OCI-LY1 (cell line): ENCODE results near the gene INPP4A.

ENCODE experiments used
- H2AFZ ChIP-seq: fragments of 200-600 bp; sonication (generic), shearing (Covaris generic); 2 replicates; pipeline ENCODE4 v1.6.0; 2014; ENCODE audit warnings: antibody characterized with exemption, mild to moderate bottlenecking, low read length
- H3F3A ChIP-seq: fragments of 200-600 bp; sonication (generic), shearing (Covaris generic); 2 replicates; pipeline ENCODE4 v1.6.0; 2014; ENCODE audit warnings: mild to moderate bottlenecking, antibody characterized with exemption, low read length, moderate library complexity; ENCODE audit not compliant: insufficient read depth
- H3K27ac ChIP-seq: fragments of 200-600 bp; sonication (generic); 2 replicates; pipeline ENCODE4 v1.5.1; 2014; ENCODE audit warnings: low read length, mixed run types, mild to moderate bottlenecking, low read depth; ENCODE audit not compliant: poor library complexity, severe bottlenecking
- H3K27me3 ChIP-seq: fragments of 200-600 bp; sonication (generic); 2 replicates; pipeline ENCODE4 v1.6.0; 2014; ENCODE audit warnings: antibody characterized with exemption, mild to moderate bottlenecking, low read length, moderate library complexity; ENCODE audit not compliant: insufficient read depth
- H3K36me3 ChIP-seq: fragments of 200-600 bp; sonication (generic); 2 replicates; pipeline ENCODE4 v1.6.1; 2014; ENCODE audit warnings: mild to moderate bottlenecking, antibody characterized with exemption, low read length, moderate library complexity, mixed read lengths; ENCODE audit not compliant: insufficient read depth
- H3K4me1 ChIP-seq: fragments of 200-600 bp; sonication (generic); 2 replicates; pipeline ENCODE4 v1.5.1; 2014; ENCODE audit warnings: mild to moderate bottlenecking, low read length, moderate library complexity; ENCODE audit not compliant: insufficient read depth, severe bottlenecking
- H3K4me2 ChIP-seq: fragments of 200-600 bp; sonication (generic), shearing (Covaris generic); 2 replicates; pipeline ENCODE4 v1.6.1; 2014; ENCODE audit warnings: low read length
- H3K4me3 ChIP-seq: fragments of 200-600 bp; sonication (generic); 2 replicates; pipeline ENCODE4 v1.5.1; 2014; ENCODE audit warnings: low read length, low read depth, mild to moderate bottlenecking, mixed read lengths; ENCODE audit not compliant: poor library complexity, severe bottlenecking
- H3K79me2 ChIP-seq: fragments of 200-600 bp; shearing (Covaris generic); 2 replicates; pipeline ENCODE4 v1.6.1; 2016; ENCODE audit warnings: mixed run types, low read length, mixed read lengths; ENCODE audit not compliant: insufficient read depth
- H3K9ac ChIP-seq: fragments of 200-600 bp; sonication (generic), shearing (Covaris generic); 2 replicates; pipeline ENCODE4 v1.6.1; 2014; ENCODE audit warnings: mild to moderate bottlenecking, low read length, mixed read lengths
- H3K9me2 ChIP-seq: fragments of 200-600 bp; sonication (generic), shearing (Covaris generic); 2 replicates; pipeline ENCODE4 v1.6.1; 2014; ENCODE audit warnings: low read depth, mild to moderate bottlenecking, low read length, mixed read lengths
- H3K9me3 ChIP-seq: fragments of 200-600 bp; shearing (Covaris generic); 2 replicates; pipeline ENCODE4 v1.6.1; 2014; ENCODE audit warnings: low read length, mixed read lengths
- H4K20me1 ChIP-seq: fragments of 200-600 bp; sonication (generic), shearing (Covaris generic); 2 replicates; pipeline ENCODE4 v1.6.0; 2016; ENCODE audit warnings: mild to moderate bottlenecking, low read length; ENCODE audit not compliant: insufficient read depth
- EZH2 ChIP-seq: fragments of 200-600 bp; sonication (generic), shearing (Covaris generic); IDR thresholded peaks from 2 replicates; pipeline ENCODE4 v1.8.0; 2017; ENCODE audit warnings: borderline replicate concordance, mixed run types, mild to moderate bottlenecking, antibody characterized with exemption, low read length, moderate library complexity, mixed read lengths
- TF ChIP-seq, protein P1 (sequence below): fragments of 200-600 bp; sonication (generic), shearing (Covaris generic); IDR thresholded peaks from 2 replicates; pipeline ENCODE4 v1.5.1; 2017; ENCODE audit warnings: mild to moderate bottlenecking, antibody characterized with exemption, low read length, moderate library complexity, mixed read lengths

The INPP4A gene

DNA sequence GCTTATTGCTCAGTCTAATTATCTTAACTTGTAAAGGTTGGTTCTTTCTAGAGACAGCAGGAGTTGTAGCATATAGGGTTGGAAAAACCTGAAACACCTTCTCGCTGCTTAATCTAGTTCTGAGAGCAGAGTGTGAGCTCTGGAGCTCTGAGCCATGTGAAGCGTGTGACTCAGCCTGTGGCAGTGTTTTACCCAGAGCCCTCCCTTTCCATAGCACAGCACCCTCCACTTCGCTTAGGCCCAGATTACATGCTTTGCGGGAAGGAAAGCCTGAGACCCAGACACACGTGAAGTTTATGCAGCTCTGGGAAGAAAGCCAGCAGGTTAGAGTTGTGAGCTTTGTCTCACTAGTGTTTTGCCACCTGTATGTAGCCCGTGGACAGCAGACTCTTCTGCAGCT is 74.5 kb downstream of the INPP4A start:
- no peak overlapping the region for H3K4me3 ChIP-seq
- TF ChIP-seq, protein P1, sequence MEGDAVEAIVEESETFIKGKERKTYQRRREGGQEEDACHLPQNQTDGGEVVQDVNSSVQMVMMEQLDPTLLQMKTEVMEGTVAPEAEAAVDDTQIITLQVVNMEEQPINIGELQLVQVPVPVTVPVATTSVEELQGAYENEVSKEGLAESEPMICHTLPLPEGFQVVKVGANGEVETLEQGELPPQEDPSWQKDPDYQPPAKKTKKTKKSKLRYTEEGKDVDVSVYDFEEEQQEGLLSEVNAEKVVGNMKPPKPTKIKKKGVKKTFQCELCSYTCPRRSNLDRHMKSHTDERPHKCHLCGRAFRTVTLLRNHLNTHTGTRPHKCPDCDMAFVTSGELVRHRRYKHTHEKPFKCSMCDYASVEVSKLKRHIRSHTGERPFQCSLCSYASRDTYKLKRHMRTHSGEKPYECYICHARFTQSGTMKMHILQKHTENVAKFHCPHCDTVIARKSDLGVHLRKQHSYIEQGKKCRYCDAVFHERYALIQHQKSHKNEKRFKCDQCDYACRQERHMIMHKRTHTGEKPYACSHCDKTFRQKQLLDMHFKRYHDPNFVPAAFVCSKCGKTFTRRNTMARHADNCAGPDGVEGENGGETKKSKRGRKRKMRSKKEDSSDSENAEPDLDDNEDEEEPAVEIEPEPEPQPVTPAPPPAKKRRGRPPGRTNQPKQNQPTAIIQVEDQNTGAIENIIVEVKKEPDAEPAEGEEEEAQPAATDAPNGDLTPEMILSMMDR = no peak
- TF ChIP-seq EZH2 = no peak
- H3K4me1 ChIP-seq = no peaks in the 10 kb centered on the region
- no peaks in the 10 kb centered on the region for H3F3A ChIP-seq
- H3K27ac ChIP-seq = no peak overlapping the region
- no peaks in the 10 kb centered on the region for H3K9me2 ChIP-seq
- no peak overlapping the region for H3K4me2 ChIP-seq
- H2AFZ ChIP-seq = no peak overlapping the region
- H3K79me2 ChIP-seq = no peaks in the 10 kb centered on the region
- H3K9ac ChIP-seq = no peak overlapping the region
- H3K9me3 ChIP-seq = no peaks in the 10 kb centered on the region
- H4K20me1 ChIP-seq = no peaks in the 10 kb centered on the region
- H3K36me3 ChIP-seq = no peaks in the 10 kb centered on the region
- H3K27me3 ChIP-seq = no peaks in the 10 kb centered on the region

DNA sequence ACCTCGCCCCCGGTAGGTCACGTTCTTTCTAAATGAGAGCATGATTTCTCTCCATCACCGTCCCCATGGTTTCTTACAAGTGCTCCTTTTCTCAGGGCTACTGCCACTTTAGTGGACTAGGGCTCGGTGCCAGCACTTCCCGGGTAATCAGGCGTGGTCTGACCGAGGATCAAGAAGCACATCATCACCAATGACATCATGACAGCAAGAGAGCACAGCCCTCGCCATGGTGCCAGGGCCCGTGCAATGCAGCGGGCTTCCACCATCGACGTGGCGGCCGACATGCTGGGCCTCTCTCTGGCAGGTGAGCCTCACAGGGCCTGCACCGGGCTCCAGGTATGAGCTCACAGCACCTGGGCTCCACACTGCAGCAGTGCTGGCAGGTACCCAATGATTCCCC is 75.2 kb downstream of the INPP4A start:
- no peaks in the 10 kb centered on the region for H3K9me2 ChIP-seq
- no peaks in the 10 kb centered on the region for H3K27me3 ChIP-seq
- no peaks in the 10 kb centered on the region for H3K79me2 ChIP-seq
- no peak overlapping the region for H3K4me2 ChIP-seq
- H3K9ac ChIP-seq = no peak overlapping the region
- H3K4me1 ChIP-seq = no peaks in the 10 kb centered on the region
- H3K4me3 ChIP-seq = no peak overlapping the region
- no peak overlapping the region for H2AFZ ChIP-seq
- H3K36me3 ChIP-seq = no peaks in the 10 kb centered on the region
- no peak overlapping the region for H3K27ac ChIP-seq
- TF ChIP-seq EZH2 = no peak
- TF ChIP-seq, protein P1 = no peak
- no peaks in the 10 kb centered on the region for H3F3A ChIP-seq
- H3K9me3 ChIP-seq = no peaks in the 10 kb centered on the region
- no peaks in the 10 kb centered on the region for H4K20me1 ChIP-seq

DNA sequence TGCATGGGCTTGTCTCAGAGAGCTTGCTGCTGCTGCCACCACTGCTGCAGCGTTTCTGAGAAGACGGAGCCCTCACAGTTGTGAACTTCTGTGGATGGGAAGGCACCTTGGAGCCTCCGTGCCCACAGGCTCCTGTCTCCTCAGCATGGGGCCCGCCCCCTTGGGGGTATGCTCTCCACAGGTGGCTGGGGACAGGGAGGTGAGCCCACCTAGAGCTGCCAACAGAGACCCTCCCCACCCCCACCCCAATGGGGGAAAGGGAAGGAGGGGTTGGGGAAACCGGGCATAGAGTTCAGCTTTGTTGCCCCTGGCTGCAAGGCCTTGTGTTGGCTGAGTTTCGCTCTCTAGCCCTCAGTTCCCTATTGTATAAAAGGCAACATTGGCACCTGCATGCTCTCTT is 76.1 kb downstream of the INPP4A start:
- H3K36me3 ChIP-seq = no peaks in the 10 kb centered on the region
- H3K9ac ChIP-seq = no peak overlapping the region
- no peaks in the 10 kb centered on the region for H3F3A ChIP-seq
- H3K27ac ChIP-seq = no peak overlapping the region
- TF ChIP-seq, protein P1 = no peak
- no peak for TF ChIP-seq EZH2
- H2AFZ ChIP-seq = no peak overlapping the region
- H3K4me2 ChIP-seq = no peak overlapping the region
- no peaks in the 10 kb centered on the region for H3K27me3 ChIP-seq
- no peaks in the 10 kb centered on the region for H3K9me2 ChIP-seq
- no peak overlapping the region for H3K4me3 ChIP-seq
- no peaks in the 10 kb centered on the region for H3K79me2 ChIP-seq
- no peaks in the 10 kb centered on the region for H3K4me1 ChIP-seq
- H3K9me3 ChIP-seq = no peaks in the 10 kb centered on the region
- H4K20me1 ChIP-seq = no peaks in the 10 kb centered on the region
